Left kidney (tissue), 2 donors: ENCODE data around the gene RCAN1. TPM values are rescaled to one million over a fixed set of nuclear protein-coding genes. Genes with fewer than 3 reads are reported as not detected.
"Not testable (repeated sequence)": the region's sequence is repeated elsewhere in the genome, so short reads cannot be mapped to it uniquely, and the experiment has no call there.

Source experiments
- DNase-seq: peaks from one replicate; pipeline ENCODE4 v3.0.0-alpha.2; 2013
- polyA plus RNA-seq: library from polyadenylated mRNA; unstranded; fragments of 120-200 nt; gene quantifications from one replicate; pipeline ENCODE4 v1.2.1, GENCODE V29; 2013; ENCODE audit not compliant: insufficient read length

Gene RCAN1
- polyA plus RNA-seq, 1 donor = 32.5 TPM

DNA sequence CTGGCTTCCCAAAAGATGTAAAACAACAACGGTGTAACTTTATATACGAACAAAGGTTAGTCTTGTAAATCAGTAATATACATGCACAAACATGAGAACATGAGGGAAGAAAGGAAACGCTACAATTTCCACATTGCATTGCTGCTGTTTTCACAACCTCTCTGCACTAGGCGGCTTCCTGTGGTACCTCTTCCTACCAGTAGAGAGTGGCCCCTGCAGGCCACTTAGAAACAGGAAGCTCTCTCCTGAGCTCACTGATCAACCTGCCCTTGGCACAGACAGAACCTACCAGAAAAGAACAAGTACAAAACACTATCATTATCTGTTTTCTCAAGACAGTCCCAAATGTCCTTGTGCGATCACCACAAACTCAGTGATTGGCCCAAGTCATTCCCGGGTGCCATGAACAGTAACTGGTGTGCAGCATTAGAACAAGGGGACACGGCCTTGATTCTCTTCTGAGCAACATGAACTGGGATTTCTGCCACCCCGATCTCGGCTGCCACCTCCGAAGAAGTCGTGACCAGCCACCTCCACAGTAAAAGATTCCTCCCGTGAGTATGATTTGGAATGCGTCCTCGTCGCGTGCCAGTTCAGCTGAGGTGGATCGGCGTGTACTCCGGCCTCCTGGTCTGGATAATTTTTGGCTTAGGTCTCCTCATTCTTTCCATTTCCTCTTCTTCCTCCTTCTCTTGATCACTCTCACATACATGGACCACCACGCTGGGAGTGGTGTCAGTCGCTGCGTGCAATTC, 97.2 kb downstream of the RCAN1 start:
- no peak for DNase-seq

- no peak for DNase-seq
These were observed 97.9 kb downstream of the RCAN1 start for GRCh38 chr21:34517039-34517438.

GRCh38 chr21:34514576-34515115, 100.3 kb downstream of the RCAN1 start:
- DNase-seq = no peak

GRCh38 chr21:34513129-34513675, 101.7 kb downstream of the RCAN1 start:
- no peak for DNase-seq

DNA sequence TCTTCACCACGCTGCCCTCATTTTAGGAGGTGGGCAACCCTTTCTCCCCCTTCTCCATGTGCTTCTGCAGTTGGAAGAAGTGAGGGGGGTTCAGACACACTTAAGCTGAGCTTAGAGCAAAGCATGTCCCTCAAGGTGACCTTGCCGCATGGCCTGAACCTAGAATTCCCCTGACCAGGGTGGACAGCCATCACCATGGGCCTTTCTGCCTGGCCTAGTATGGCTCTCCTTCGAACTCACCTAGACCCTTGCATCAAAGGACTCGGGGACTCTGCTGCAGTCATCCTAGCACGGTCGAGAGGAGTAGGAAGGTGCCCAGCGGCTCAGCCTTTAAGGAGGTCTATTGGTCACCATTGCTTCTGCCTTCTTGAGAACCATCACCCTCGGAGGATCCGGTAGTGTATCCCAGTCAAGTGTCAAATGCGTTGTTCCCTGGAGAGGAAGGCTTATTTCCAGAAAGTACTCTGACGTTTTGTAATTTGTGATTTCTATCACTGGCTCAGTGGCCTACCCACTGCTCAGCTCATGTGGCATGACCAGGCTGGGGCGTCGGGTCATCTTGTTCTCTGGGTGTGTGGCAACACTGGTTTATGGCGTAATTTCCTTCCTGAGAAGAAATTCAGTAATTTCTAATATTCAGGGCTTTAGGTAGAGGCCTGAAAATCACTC, 103.0 kb downstream of the RCAN1 start, which contains the start of gene KCNE1:
Gene KCNE1 (minus strand): TSS at position 424 of the 669 bp plus-strand sequence. CDS start 62,576 bp downstream, outside the sequence.
- no peak for DNase-seq

- no peak for DNase-seq
These were observed 103.7 kb downstream of the RCAN1 start for GRCh38 chr21:34511181-34511580.

- DNase-seq = no peak
These were observed 104.5 kb downstream of the RCAN1 start for GRCh38 chr21:34510148-34511142.

DNA sequence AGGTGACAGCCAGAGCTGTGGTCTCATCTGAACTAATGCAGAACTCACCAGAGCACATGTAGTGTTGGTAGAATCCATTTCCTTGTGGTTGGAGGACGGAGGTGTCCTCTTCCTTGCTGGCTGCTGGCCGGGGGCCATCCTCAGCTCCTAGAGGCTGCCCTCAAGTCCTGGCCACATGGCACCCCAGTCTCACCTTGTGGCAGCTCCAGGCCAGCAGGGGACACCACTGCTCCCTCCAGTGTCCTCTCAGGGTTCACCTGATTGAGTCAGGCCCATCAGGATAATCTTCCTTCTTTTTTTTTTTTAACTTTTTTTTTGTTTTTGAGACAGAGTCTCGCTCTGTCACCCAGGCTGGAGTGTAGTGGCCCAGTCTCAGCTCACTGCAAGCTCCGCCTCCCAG, 105.8 kb downstream of the RCAN1 start:
- DNase-seq = no peak

DNA sequence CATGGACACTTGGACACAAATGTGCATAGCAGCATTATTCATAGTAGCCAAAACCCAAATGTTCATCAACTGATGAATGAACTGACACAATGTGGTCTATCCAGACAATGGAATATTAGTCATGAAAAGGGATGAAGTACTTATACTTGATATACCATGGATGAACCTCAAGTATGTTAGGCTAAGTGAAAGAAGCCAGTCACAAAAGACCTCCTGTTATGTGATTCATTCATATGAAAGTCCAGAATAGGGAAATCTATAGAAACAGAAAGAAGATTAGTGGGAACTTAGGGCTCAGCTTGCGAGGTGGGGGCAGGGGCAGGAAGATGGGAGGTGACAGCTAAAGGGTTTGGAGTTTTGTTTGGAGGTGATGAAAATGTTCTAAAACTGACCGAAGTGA, 110.3 kb downstream of the RCAN1 start:
- DNase-seq = no peak

DNA sequence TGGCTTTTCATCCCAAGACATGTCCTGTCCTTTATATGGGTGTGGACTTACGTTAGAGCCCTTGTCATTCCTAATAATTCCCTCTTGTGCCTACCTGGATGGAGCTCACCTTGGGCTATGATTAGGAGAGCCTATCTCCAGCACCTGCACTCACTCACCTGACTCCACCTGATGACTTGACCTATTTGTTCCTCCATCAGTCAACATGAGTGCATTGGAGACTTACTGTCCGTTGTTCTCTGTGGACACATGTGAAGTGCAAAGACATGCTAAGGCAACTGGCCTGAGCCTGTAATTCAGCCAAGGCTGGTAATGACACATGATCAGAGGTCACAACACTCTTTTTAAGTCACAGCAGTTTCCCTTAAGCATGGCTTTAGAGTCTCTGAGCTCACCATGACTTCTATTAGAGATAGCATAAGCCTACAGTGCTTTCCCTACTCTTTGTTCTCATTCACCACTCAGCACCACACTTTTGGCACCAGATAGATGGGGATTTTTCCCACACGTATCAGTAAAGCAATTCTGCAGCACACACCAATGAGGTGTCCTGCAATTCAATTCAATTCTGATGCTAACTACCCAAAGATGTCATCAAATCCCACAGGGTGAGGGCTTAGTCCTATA, 112.3 kb downstream of the RCAN1 start:
- DNase-seq = no peak

GRCh38 chr21:34501716-34502115, 113.2 kb downstream of the RCAN1 start:
- no peak for DNase-seq

GRCh38 chr21:34500191-34500590, 114.7 kb downstream of the RCAN1 start:
- no peak for DNase-seq

DNA sequence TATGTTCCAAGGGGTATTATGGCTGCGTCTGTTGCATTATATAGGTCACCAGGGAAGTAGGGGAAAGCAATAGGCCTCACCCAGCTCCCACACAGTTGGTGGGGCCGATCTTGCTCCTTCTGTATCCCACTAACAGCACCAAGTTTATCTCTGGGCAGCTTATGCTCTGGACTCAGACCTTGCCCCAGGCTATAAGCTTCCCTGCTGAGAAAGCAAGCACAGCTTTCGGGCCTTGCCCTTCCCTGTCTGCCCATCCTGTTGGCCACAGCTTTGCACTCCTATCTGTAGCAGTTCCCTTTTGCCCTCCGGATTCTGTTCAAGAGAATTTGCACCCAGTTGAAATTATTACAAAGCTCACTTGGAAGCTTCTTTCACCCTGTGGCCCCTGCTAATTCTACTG, 115.8 kb downstream of the RCAN1 start:
- no peak for DNase-seq

- DNase-seq = no peak
These were observed 116.3 kb downstream of the RCAN1 start for GRCh38 chr21:34498623-34499022.

DNA sequence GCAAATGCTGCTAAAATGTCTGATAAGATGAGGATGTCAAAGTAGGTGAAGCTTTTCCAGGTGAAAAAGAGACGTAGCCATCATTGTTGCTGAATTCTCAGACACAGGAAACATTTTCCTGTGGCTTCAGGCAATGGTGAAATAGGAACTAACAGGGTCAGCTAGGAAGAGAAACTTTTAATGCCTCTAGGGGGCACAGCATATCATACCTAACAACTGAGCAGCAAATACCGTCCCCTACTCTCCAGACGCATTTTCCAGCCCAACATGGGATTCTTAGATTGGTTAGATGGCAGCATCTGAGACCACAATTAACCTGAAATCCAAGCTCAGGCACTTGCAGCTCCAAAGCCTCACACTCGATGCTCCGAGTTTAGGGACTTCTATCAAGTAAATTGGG, 131.1 kb downstream of the RCAN1 start:
- DNase-seq = not testable (repeated sequence)

GRCh38 chr21:34483435-34483834, 131.5 kb downstream of the RCAN1 start:
- not testable (repeated sequence) for DNase-seq

- not testable (repeated sequence) for DNase-seq
These were observed 147.6 kb downstream of the RCAN1 start for GRCh38 chr21:34467333-34467732.
